Calu3 (cell line): Measurements from ENCODE around the gene ZFPM1. TPM values are rescaled to one million over a fixed set of nuclear protein-coding genes. Genes with fewer than 3 reads are reported as not detected.
A peak's percentile ranks its signal among the peaks of the same experiment; 100 is the strongest.

Experiments used
- BruUV-seq: library from RNA; stranded (reverse); fragments of 400-500 nt; replicated peaks from 2 replicates; lab custom pipeline; 2021; lab: Mats Ljungman, UMichigan
- CTCF ChIA-PET: fragments of 300-600 bp; sonication (Branson Sonifier 250); formaldehyde crosslinking; loops from one replicate; lab custom pipeline; 2022; ENCODE audit warnings: antibody characterized with exemption; lab: Charles Lee
- DNase-seq: peaks from one replicate; pipeline ENCODE4 v3.0.0; 2022
- H3K27ac Mint-ChIP-seq: one replicate; pipeline ENCODE4 v1.8.0; 2022; ENCODE audit warnings: mixed read lengths; ENCODE audit not compliant: unreplicated experiment
- H3K27me3 Mint-ChIP-seq: one replicate; pipeline ENCODE4 v1.8.0; 2022; ENCODE audit warnings: mixed read lengths; ENCODE audit not compliant: unreplicated experiment
- H3K36me3 Mint-ChIP-seq: one replicate; pipeline ENCODE4 v1.8.0; 2022; ENCODE audit warnings: mild to moderate bottlenecking, moderate library complexity, mixed read lengths; ENCODE audit not compliant: insufficient read depth, unreplicated experiment
- H3K4me1 Mint-ChIP-seq: one replicate; pipeline ENCODE4 v1.8.0; 2022; ENCODE audit warnings: mild to moderate bottlenecking, low read depth, mixed read lengths; ENCODE audit not compliant: unreplicated experiment
- H3K4me3 Mint-ChIP-seq: one replicate; pipeline ENCODE4 v1.8.0; 2022; ENCODE audit warnings: mild to moderate bottlenecking, low read depth, moderate library complexity, mixed read lengths; ENCODE audit not compliant: unreplicated experiment
- H3K9me3 Mint-ChIP-seq: one replicate; pipeline ENCODE4 v1.8.0; 2022; ENCODE audit warnings: low read depth, mixed read lengths; ENCODE audit not compliant: unreplicated experiment
- CTCF ChIP-seq: fragments of 200-600 bp; IDR thresholded peaks from one replicate; pipeline ENCODE4 v1.8.0; 2022; ENCODE audit warnings: antibody characterized with exemption; ENCODE audit not compliant: unreplicated experiment
- intact Hi-C: fragments of 100-400 bp; cut with micrococcal nuclease; formaldehyde crosslinking; loops from one replicate; pipeline ENCODE4 v1.10.0; 2022; ENCODE audit not compliant: unreplicated experiment
- total RNA-seq: library from RNA; stranded (reverse); gene quantifications from 2 replicates; pipeline ENCODE4 v1.2.3, GENCODE V29; 2022

Gene ZFPM1
- total RNA-seq, 1 experiment from 2014 or later: 3.1 TPM

DNA sequence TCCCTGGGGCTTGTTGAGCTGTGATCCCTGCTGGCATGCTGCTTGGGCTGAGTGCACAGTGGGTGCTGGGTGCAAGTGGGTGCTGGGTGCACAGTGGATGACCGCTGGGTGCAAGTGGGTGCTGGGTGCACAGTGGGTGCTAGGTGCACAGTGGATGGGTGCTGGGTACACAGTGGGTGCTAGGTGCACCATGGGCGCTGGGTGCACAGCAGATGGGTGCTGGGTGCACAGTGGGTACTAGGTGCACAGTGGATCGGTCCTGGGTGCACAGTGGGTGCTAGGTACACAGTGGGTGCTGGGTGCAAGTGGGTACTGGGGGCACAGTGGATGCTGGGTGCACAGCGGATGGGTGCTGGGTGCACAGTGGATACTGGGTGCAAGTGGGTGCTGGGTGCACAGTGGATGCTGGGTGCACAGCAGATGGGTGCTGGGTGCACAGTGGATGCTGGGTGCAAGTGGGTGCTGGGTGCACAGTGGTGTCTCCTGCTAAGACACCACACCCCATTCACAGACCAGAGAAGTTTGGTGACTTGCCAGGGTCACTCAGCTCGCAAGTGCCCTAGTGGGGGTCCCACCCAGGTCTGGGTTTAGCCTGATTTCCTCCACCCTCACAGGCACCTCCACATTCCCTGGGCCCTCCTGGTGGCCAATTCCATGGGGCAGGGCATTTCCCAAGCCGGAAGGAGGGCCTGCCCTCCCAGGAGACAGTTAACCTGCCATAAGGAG is 33.5 kb downstream of the ZFPM1 start:
- intact Hi-C loops: no loop called here
- Mint-ChIP-seq H3K4me1 (peaks cover 15% of the 10 kb centered on the region), H3K27me3 (no peaks in the 10 kb centered on the region), H3K27ac (no peak overlapping the region), H3K9me3 (no peaks in the 10 kb centered on the region), H3K36me3 (peaks cover 10% of the 10 kb centered on the region), H3K4me3 (no peak overlapping the region)
- CTCF ChIA-PET: no interaction called here
- no TSS peak for BruUV-seq
- no peak for DNase-seq
- TF ChIP-seq CTCF: no peak

GRCh38 chr16:88487124-88487432 is 34.0 kb downstream of the ZFPM1 start:
- Mint-ChIP-seq H3K27ac (no peak overlapping the region), H3K36me3 (peaks cover 10% of the 10 kb centered on the region), H3K4me1 (peaks cover 15% of the 10 kb centered on the region), H3K27me3 (no peaks in the 10 kb centered on the region), H3K9me3 (no peaks in the 10 kb centered on the region), H3K4me3 (no peak overlapping the region)
- no peak for DNase-seq
- CTCF ChIA-PET: no interaction called here
- TF ChIP-seq CTCF: no peak
- intact Hi-C loops: no loop called here
- BruUV-seq: no TSS peak

DNA sequence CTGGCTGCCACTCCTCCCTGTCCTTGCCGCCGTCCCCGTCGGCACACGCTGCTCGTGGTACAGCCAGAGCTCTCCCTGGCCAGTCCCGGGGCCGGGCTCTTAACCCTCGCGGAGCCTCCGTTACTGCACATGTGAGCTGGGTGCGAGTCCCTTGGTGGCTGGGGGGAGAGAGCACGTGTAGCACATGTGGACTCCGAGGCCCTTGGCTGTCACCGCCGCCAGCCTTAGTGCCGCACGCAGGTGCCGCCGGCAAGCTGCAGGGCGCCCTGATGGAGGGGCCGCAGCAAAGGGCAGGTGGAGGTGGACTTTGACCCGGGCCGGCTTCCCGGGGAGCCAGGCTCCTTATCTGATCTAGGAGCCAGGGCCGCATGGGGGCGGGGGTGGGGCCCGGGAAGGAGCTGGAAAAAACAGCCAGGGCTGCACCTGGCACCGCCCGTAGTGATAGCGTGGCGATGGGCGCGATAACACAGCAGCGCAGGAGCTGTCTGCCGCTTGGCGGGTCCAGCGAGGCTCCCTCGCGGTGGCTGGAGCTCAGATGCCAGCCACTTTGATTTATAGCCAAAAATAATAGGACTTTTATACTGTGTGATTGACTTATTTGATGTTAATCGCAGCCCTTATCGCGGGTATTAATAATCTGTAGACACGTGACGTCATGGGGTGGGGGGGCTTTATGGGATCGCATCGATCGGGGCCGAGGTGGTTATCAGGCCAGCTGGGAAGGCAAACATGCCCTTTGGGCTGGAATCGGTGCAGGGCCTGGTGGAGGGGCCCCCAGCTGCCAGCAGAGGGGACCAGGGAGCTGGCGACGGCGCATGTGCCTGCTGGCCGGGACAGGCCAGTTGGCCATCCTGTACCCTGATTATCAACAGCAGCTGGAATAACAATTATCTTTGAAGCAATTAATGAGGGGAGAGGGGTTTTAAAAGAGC is 35.1 kb downstream of the ZFPM1 start:
- no TSS peak for BruUV-seq
- CTCF ChIA-PET: interaction anchor here (0.5 to 1.5 kb wide), 5 partner anchors 17 to 1167 kb away, joined by 3 to 9 read pairs (median 6); no protein-coding TSS in a partner anchor
- intact Hi-C loops: no loop called here
- Mint-ChIP-seq H3K9me3 (no peaks in the 10 kb centered on the region), H3K4me3 (peak overlapping the region; percentile 65), H3K27ac (peak overlapping the region; percentile 4), H3K36me3 (peaks cover 10% of the 10 kb centered on the region), H3K27me3 (no peaks in the 10 kb centered on the region), H3K4me1 (peaks cover 15% of the 10 kb centered on the region)
- peak; percentile 77 for DNase-seq
- TF ChIP-seq CTCF: peak; percentile 37

GRCh38 chr16:88489163-88489741 is 36.2 kb downstream of the ZFPM1 start:
- Mint-ChIP-seq H3K36me3 (peaks cover 10% of the 10 kb centered on the region), H3K27me3 (no peaks in the 10 kb centered on the region), H3K27ac (no peak overlapping the region), H3K4me3 (no peak overlapping the region), H3K9me3 (no peaks in the 10 kb centered on the region), H3K4me1 (peaks cover 15% of the 10 kb centered on the region)
- CTCF ChIA-PET: interaction anchor here (1.5 kb wide), 1 partner anchor 16 kb away, joined by 9 read pairs; no protein-coding TSS in a partner anchor
- intact Hi-C loops: no loop called here
- TF ChIP-seq CTCF: no peak
- no TSS peak for BruUV-seq
- no peak for DNase-seq
